HepG2 (cell line): ENCODE data around the gene NME4. TPM values are rescaled to one million over a fixed set of nuclear protein-coding genes. Genes with fewer than 3 reads are reported as not detected.

Experiments used
- AHDC1 ChIP-seq: sonication (generic); formaldehyde crosslinking; IDR thresholded peaks from 2 replicates; pipeline ENCODE4 v1.5.1; 2020; ENCODE audit warnings: mild to moderate bottlenecking, missing genetic modification reagents, borderline replicate concordance
- HOXD1 ChIP-seq: sonication (generic); formaldehyde crosslinking; IDR thresholded peaks from 2 replicates; pipeline ENCODE4 v1.5.0; 2020; ENCODE audit warnings: missing genetic modification reagents
- ZNF496 ChIP-seq: sonication (generic); formaldehyde crosslinking; IDR thresholded peaks from 2 replicates; pipeline ENCODE4 v1.8.1; 2023; ENCODE audit warnings: mild to moderate bottlenecking, moderate library complexity, missing genetic modification reagents; ENCODE audit not compliant: insufficient replicate concordance
- ZNF670 ChIP-seq: sonication (generic); formaldehyde crosslinking; IDR thresholded peaks from 2 replicates; pipeline ENCODE4 v1.8.0; 2022; ENCODE audit warnings: mild to moderate bottlenecking, missing genetic modification reagents, borderline replicate concordance
- polyA plus RNA-seq, 8 experiments: library from polyadenylated mRNA; depleted of rRNA in 3 of 8; stranded (reverse) in 7 of 8; unstranded in 1 of 8; fragments of >200 nt; fragmentation: Illumina TruSeq in 4 of 8; extraction: Trizol in 4 of 8; gene quantifications; 2 replicates each; pipeline versions ENCODE4 v1.2.1 to v1.2.3, GENCODE V29; 2011 to 2016; ENCODE audit warnings: low read depth in 4 of 8, missing spikeins in 1 of 8, mixed read lengths in 1 of 8; ENCODE audit not compliant: insufficient read depth in 1 of 8
- total RNA-seq, 5 experiments: library from RNA; depleted of rRNA; stranded (reverse); fragments of >200 nt; fragmentation: Illumina TruSeq; extraction: Trizol; gene quantifications; 2 replicates each; pipeline ENCODE4 v1.2.3, GENCODE V29; 2016; ENCODE audit warnings: low read depth in 1 of 5

Gene NME4
- total and polyA plus RNA-seq, 2 of the 13 experiments (the other 11 are each of a cell fraction or from before 2014, with no cell fraction given) = 121 to 263 TPM

- peak; percentile 78; the same call in 1 of the 2 replicates for TF ChIP-seq ZNF670
- TF ChIP-seq HOXD1 (CRISPR knock-in tag) = no peak
- no peak for TF ChIP-seq ZNF496 (CRISPR knock-in tag)
- no peak for TF ChIP-seq AHDC1 (CRISPR knock-in tag)
Observed at GRCh38 chr16:352547-353403, 44.2 kb upstream of the NME4 start, which contains the start of gene AXIN1 (continued).
